ENCODE results near the gene ITPR1.

The ITPR1 gene

GRCh38 chr3:4814305-4814903, 321.3 kb downstream of the ITPR1 start:
- no peak for DNase-seq (ENCODE audit: low spot score)

- DNase-seq (ENCODE audit: low spot score) = no peak
Measured at GRCh38 chr3:4814904-4815574, 321.9 kb downstream of the ITPR1 start.

- DNase-seq (ENCODE audit: low spot score) = no peak
Measured at GRCh38 chr3:4816306-4816705, 323.2 kb downstream of the ITPR1 start.

- no peak for DNase-seq (ENCODE audit: low spot score)
Measured at GRCh38 chr3:4816718-4817117, 323.6 kb downstream of the ITPR1 start.

- no peak for DNase-seq (ENCODE audit: low spot score)
Measured at GRCh38 chr3:4817128-4817527, 324.0 kb downstream of the ITPR1 start.

- no peak for DNase-seq (ENCODE audit: low spot score)
Measured at GRCh38 chr3:4818164-4818563, 325.0 kb downstream of the ITPR1 start.

- no peak for DNase-seq (ENCODE audit: low spot score)
Measured at GRCh38 chr3:4818986-4819693, 326.0 kb downstream of the ITPR1 start.

GRCh38 chr3:4819746-4820145, 326.6 kb downstream of the ITPR1 start:
- no peak for DNase-seq (ENCODE audit: low spot score)

- DNase-seq (ENCODE audit: low spot score) = no peak
Measured at GRCh38 chr3:4820296-4821121, 327.4 kb downstream of the ITPR1 start.

- no peak for DNase-seq (ENCODE audit: low spot score)
Measured at GRCh38 chr3:4821338-4821737, 328.2 kb downstream of the ITPR1 start.

- no peak for DNase-seq (ENCODE audit: low spot score)
Measured at GRCh38 chr3:4821975-4822374, 328.8 kb downstream of the ITPR1 start.

GRCh38 chr3:4822568-4822967, 329.4 kb downstream of the ITPR1 start:
- DNase-seq (ENCODE audit: low spot score) = no peak

- no peak for DNase-seq (ENCODE audit: low spot score)
Measured at GRCh38 chr3:4823385-4823784, 330.2 kb downstream of the ITPR1 start.

- DNase-seq (ENCODE audit: low spot score) = no peak
Measured at GRCh38 chr3:4823986-4824925, 331.1 kb downstream of the ITPR1 start.

GRCh38 chr3:4824926-4825325, 331.8 kb downstream of the ITPR1 start:
- no peak for DNase-seq (ENCODE audit: low spot score)

GRCh38 chr3:4825436-4826236, 332.5 kb downstream of the ITPR1 start:
- DNase-seq (ENCODE audit: low spot score) = no peak

- DNase-seq (ENCODE audit: low spot score) = no peak
Measured at GRCh38 chr3:4826237-4827100, 333.3 kb downstream of the ITPR1 start.

- DNase-seq (ENCODE audit: low spot score) = no peak
Measured at GRCh38 chr3:4827767-4828166, 334.6 kb downstream of the ITPR1 start.

GRCh38 chr3:4828279-4829030, 335.3 kb downstream of the ITPR1 start:
- DNase-seq (ENCODE audit: low spot score) = no peak

All from ecto neural progenitor cell (in vitro differentiated cells).